GM21367 (cell line): Measurements from ENCODE around the gene RAB33A.

Experiments used
- ATAC-seq: cut with Tn5 transposase; IDR thresholded peaks from one replicate; pipeline ENCODE4 v1.9.1; 2021; ENCODE audit not compliant: unreplicated experiment

RAB33A gene

DNA sequence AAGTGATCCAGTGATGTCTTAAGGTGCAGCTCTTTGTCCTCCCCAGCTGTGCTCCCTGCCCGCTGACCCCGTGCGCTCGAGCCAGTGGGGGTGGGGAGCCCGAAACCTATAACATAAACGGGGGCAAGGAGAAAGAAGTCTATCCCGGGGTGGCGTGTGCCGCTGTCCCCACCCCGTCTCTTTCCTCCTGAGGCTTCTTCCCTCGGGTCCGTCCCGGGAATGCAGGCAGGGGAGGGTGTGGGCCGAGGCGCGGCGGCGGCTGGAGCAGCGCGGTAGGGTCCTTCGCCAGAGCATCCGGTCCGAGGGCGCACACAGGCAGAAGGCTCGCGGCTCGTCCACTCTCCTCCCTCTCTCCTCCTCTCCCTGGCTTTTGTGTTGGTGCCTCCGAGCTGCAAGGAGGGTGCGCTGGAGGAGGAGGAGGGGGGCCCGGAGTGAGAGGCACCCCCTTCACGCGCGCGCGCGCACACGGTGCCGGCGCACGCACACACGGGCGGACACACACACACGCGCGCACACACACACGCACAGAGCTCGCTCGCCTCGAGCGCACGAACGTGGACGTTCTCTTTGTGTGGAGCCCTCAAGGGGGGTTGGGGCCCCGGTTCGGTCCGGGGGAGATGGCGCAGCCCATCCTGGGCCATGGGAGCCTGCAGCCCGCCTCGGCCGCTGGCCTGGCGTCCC, at the start of gene RAB33A:
RAB33A (plus strand) TSS at position 517 of the 681 bp plus-strand sequence; CDS start at position 618, 101 bp downstream.
- ATAC-seq: no peak

DNA sequence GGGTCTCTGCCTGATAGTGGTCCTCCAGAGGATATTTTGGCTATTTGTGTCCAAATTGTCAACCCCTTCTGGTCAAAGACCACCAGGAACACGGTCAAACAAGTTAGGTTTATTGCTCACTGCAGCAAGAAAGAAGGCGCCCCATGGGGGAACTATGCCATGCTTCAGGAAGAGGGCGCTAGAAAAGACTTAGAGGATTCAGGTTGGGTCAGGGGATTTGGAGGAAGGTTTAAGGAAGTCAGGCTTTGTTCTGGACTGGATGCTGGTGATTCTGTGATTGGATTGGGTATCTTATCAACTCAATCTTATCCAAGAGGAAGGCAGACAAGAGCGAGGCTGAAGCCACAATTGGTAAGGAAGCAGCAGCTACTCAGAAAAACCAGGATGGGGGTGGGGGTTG, 47.2 kb upstream of the RAB33A start:
- ATAC-seq: no peak

DNA sequence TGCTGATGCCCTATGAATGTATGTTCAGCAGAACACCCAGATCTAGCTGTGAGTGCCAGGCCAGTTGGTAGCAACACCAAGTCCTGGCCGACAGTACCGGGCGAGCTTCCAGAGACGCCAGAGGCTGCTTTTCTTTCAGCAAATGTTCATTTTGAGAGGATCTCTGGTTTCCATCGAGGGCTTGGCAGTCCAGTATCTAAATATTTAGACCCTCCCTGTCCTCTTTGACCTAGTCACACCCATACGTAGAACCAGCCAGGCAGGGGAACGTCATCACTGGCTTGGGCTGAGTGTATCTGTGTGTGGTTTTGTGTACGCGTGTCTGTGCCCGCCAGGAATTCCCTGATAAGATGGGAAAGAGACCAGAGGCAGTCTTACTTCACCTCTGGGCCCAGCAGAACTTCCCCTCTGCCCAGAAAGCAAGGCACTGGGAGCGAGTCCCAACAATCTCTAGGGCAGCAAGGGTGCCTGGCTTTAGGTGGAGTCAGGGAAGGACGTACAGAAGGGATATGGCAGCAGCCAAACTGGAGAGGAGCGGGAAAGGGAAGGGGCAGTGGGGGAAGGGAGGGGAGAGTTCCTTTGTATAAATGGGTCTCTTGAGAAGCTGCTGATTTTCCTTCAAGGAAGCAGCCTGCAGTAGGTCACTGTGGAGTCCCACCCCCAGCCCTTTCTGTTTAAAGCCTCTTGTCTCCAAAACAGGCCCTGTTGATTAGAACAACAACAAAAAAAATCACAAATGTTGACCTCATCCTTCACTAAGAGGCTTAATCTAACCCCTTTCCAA, 46.5 kb upstream of the RAB33A start:
- no peak for ATAC-seq

DNA sequence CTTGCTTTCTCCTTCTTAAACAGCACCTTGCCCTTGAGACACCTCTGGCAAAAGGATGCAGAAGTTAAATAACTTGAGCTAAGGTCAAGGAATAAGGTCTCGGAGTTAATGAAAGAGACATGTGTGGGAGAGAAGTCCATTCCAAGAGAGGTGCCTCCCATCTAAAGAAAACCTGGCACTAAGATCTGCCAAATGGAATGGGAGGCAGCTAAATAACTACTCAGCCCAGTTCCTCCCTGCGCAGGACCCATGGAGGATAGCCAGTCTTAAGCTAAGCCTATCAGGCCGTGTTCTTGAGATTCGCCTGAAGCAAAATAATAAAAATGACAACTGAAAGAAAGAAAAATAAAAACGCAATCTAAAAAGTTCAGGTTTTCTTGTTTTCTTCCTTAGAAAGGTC, 40.8 kb upstream of the RAB33A start:
- ATAC-seq: no peak

DNA sequence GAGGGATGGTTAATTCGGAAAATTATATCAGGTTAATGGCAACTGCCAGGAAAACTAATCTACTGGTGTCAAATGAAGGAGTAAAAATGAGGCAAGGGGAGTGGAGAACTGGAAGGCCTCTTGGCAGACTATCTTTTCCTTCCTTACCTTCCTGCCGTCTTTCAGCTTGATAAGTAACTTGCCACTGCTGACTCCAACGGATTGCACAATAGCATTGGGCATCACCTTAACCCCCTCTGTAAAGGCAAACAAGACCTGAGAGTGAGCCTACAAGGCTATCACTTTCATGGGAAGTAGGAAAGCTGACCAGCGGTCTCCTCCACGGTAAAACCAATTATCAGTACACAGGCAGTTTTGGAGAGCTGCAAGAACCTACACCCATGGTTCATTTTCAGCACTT, 35.3 kb upstream of the RAB33A start:
- no peak for ATAC-seq

DNA sequence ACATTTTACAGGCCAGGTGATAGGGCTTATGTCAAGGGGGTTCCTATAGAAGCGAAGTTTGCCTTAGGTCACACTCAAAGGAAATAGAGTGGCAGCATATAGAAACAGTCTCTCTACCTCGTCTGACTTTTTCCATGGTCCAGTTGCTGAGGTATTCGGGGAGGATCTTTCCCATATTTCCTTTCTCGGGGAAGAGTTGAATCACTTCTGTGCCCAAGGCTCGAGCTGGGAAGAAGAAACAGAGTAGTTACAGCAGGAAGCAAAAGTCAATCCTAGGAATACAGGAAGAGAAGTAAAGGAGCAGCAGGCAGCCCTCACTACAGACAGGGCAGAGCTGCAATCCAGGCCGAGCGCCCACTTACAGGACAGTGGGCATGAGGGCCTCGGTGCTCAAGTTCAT, 34.8 kb upstream of the RAB33A start:
- ATAC-seq: no peak

DNA sequence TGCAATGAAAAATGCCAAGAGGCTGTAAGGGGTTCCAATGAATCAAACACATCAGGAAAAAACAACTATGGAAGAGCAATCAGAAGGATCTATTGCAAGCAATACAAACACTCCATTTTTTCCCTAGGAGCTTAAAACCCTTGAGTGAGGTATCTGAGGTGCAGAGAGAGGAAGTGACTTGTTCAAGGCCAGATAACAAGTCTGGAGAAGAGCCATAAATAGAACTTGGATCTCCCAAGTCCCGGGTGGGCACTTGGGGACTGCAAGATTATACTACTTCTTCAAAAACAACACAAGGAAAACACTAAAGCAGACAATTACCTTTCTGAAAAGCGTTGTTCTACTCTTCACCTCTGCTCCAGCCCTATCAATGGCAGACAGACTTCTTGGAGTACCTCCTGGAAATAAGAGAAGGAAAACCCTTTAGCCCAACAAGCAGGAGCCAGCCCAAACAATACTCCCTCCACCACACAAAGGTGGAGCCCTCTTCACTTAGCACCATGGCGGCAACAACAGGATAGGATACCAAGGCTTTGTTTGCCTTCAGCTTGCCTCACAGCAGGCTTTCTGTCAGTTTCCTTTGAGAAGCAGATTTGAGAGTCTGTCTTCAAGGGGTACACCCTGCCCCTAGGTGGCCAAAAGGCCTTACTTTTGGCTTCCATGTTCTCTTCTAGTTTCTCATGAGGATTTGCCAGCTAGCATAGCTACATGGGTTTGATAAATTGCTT, 32.1 kb upstream of the RAB33A start:
- no peak for ATAC-seq

DNA sequence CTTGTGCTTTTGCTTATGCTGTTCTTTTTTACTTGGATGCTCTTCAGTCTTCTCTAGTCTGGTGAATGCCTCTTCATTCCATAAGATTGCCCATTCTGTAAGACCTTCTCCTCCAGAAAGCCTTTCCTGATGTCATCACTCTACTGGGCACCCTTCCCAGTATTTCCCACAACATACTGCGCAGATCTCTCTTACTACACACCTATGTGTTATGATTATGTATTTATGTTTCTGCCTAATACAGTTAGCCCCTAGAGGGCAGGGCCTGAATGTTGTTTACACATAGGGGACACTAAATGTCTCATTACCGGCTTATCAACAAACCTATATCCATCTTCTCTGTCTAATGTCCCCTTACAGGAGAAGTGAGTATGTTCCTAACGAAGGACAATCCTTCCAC, 27.3 kb upstream of the RAB33A start:
- no peak for ATAC-seq

DNA sequence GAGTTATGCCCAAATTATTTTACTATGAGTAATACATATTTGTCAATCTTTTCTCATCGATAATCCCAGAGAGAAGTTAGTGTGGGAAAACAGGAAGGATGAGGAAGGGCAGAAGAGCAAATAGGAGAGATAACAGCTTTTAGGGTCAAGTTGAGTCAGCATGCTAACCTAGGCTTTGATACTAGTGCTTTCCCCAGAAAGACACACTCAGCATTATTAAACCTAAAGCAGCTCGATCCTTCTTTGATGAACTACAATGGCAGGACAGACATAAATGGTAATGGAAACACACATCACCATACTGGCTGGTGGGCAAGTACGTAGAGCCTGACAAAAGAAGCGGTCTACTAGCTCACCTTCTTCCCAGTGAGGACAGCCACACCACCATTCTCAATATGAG, 26.6 kb upstream of the RAB33A start:
- no peak for ATAC-seq

DNA sequence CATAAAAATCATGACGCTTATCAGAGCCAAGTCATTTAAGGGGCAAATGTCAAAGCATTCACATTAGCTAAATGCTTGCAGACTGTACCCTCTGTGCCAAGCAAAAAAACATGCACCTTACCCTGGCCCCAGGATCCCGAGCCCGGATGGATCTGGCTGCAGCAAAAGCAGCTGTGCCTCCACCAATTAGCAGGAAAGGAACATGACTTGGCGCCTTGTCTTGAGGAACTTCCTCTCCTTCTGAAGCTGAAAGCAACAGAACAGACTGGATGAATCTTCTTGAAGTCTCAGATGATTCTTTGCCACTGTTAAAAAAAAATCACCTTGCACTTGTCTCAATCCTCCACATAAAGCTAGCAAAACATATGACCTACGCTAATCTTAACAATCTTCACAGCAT, 24.1 kb upstream of the RAB33A start:
- no peak for ATAC-seq

DNA sequence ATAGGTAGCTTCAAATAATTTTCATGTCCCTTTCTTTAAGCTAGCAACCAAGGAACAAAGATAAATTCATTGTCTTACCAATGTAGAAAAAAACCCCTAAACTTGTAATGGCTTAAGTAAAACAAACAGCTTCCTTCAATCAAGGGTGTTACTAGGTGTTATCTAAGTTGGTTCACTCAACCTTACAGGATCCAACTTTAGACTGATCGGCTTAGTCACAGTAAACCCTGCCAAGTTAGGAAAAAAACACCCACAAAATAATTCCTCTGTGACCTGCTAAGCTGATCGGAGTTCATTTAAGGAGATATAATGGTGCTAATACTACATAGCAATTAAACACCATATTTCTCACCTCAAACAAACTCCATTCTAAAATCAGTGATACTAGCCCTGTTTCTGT, 16.2 kb upstream of the RAB33A start:
- no peak for ATAC-seq

DNA sequence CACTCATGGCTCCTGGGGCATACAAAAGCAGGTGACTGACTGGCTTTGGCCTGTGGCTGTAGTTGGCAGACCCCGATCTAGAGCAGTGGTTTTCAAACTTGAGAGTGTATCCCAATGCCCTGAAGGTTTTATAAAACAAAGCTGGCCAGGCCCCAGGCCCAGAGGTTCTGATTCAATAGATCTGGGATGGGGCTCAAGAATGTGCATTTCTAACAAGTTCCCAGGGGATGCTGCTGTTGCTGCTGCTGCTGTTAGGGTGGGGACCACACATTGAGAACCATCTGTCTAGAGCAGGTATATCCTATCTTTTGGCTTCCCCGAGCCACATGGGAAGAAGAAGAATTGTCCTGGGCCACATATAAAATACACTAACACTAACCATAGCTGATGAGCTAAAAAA, 13.5 kb upstream of the RAB33A start:
- no peak for ATAC-seq

DNA sequence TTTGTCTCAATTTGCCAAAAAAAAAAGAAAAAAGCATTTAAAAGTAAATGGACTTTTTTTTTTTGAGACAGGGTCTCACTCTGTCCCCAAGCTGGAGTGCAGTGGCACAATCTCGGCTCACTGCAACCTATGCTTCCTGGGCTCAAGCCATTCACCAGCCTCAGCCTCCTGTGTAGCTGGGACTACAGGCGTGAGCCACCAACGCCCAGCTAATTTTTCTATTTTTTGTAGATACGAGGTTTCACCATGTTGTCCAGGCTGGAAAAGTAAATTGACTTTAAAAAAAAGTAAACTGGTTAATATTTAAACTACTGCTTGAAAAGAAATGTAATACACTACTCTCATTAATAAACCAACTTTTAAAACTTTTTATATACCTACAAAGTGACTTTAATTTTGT, 12.0 kb upstream of the RAB33A start:
- ATAC-seq: no peak

DNA sequence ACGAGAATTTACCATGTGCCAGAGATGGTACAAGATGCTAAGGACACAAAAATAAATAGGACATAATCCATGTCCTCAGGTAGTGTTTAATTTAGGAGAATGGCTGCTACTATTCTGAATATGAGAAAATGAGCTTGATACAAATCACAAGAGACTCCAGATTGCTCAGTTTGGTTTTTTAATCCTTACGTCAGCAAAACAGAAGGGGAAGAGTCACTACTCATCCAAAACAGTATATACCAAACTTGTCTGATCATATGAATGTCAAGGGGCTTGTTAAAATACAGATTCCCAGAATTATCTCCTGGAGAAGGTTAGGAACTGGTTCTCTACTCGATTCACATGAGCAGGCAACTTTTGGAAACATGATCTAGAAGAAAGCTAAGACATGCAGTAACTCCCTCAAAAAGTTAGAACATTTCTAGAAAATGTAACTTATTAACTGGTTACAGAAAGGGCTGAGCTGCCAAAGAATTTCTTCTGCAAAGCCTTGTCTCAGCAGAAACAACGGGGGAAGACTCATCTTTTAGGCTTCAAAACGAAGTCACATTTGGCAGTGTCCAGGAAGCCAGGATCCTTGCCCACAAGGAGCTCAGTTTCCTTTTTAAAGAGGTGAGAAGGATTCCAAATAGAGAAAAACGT, 9.5 kb upstream of the RAB33A start:
- no peak for ATAC-seq

DNA sequence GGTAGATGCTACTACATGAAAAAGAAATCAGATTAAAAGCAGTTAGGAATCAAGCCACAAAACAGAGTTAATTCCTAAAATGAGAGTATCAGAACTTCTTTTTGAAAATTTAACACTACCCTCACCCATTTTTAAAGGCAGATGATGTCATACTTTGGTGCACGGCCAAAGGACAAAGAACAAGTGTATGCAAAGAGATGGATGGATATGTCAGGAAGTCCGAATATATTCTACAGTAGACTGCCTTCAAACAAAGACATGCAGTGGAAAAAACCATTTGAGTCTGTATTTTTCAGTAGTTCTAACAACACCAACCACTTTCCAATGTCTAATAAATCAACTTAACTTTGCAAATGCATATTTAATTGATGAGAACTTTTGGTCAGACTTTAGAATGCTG, 8.4 kb upstream of the RAB33A start:
- ATAC-seq: no peak

DNA sequence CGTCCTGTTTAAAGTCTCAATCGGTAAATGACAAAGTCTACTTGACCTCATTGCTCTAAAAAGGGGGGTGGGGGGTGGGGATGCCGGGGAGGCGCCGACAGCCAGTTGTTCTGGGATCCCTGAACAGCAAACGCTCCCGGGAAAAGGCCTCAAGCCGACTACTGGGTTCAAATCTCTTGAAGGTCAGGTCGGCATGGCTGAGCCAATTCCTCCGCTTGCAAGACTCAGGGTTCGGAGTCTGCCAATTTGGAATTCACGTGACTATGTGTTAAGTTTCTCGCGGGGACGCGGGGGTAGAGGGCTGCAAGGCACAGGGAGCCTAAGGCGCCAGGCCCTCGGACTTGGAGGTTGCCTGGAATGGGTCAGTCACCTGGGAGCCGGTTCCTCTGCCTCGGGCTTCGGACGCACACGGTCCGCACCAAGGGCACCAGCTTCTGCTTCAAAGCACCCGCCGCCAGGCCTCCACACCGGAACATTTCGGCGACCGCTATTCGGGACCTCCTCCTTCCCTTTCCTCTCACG, 6.5 kb upstream of the RAB33A start:
- ATAC-seq: no peak

DNA sequence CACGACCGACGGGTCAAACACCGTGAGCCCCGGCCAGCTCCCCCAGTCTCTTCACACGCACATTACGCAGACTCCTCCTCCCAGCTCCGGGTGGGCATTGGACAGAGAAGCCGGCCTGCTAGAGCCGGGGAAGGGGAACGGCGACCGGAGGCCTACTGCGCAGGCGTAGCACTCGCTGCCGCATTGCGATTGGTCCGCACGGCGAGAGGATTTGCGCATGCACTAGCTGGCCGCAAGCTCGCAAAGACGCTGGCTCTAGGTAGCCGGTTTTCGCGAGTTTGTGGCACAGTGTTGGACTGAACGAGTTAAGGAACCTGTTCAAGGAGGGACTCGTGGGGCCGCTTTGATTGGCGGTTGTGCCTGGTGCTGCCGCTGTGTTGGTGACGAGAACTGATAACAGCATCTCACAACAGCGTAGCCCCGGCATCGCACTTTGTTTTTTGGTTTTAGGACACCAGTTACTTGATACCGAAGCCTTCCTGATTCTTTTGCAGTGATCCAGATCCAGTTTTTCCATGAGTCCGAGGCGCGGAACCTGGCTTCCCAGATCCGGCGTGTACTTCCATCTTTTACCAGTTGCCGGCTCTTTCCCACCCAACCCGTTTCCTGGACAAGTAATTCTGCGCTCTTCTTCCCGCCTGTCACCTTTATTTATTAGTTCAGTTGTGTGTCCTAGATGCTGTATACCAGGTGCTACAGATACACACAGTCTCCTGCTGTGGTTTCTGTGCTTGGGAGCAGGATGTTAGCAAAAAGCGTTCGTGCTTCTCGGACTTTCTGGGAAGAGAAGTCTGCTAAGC, 5.9 kb upstream of the RAB33A start, which contains the start of gene AIFM1:
AIFM1 (minus strand) TSS at position 139 of the 800 bp plus-strand sequence. CDS start 185 bp downstream, outside the sequence.
- ATAC-seq: peak; percentile 87

DNA sequence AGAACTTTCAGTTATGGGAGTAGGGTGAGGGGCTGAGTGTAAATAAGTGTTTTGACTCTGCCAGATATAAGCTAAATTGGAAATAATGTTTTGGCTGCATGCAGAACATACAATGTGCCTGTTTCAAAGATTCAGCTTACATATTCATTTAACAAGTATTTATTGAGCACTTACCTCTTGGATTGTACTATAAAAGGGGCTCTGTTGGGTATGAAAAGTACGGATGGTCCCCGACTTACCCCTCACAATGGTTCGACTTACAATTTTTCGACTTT, 5.3 kb upstream of the RAB33A start:
- no peak for ATAC-seq

DNA sequence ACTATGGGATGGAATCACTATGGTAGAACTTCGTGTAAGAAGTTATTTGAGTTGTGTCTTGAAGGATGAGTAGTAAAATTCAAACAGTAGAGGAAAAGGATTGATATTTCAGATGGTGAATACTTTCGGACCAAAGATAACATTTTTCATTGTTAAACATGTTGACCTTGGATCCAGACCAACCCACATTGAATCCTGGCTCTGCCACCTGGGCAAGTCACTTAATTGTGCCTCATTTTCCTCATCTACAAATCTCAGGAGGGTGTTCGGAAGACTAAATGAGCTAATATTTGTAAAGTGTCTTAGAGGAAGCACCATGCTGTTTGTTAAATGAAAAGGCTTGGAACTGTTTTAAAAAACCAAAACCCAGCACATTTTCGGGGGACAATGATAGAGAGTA, 4.7 kb upstream of the RAB33A start:
- no peak for ATAC-seq

DNA sequence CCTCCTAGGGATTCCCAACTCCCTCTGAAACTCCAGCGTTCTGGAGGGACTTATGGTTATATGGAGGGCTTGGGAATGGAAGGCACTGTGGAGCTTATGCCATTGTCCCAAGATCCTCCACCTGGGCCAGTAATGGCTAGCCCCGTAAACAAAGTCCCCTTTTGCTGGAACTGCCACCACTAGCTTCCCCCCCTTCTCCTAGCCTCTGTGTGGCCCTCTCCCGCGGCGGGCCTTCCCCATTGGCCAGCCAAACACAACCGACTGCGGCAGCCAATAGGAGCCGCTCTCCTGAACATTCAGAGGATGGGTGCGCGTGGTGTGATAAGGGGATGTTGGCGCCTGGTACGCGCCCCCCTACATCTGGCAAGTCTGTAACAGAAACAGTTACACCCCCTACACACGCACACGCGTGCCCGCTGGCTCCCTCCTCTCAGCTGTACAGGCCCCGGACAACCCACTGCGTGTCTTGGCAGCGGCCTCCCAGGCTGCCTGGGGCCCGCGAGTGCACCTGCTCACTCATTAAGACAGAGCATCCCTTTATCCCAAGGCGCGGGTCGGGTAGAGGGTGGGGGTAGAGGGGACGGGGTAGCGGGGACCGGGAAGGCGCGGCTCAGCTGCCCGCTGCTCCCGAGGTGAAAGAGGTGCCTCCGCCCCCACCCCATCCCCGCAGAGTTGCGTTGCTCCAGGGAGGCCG, 863 bp upstream of the RAB33A start:
- peak; percentile 72 for ATAC-seq
